H1 (cell line): ENCODE measurements around the gene MCM5. TPM values are rescaled to one million over a fixed set of nuclear protein-coding genes. Genes with fewer than 3 reads are reported as not detected.

Experiments
- CTCF ChIA-PET: fragments of 300-600 bp; sonication (Branson Sonifier 250); formaldehyde crosslinking; loops from one replicate; lab custom pipeline; 2021; ENCODE audit not compliant: partially characterized antibody; lab: Charles Lee
- POLR2A ChIA-PET: fragments of 300-600 bp; sonication (Branson Sonifier 250); formaldehyde crosslinking; loops from one replicate; lab custom pipeline; 2021; ENCODE audit warnings: inconsistent platforms; ENCODE audit not compliant: partially characterized antibody; lab: Charles Lee
- DNase-seq, 2 experiments: peaks; one replicate each; pipeline versions ENCODE4 v3.0.0 to v3.0.0-alpha.2; 2010 to 2022; ENCODE audit warnings: low spot score in 2 of 2, low read depth in 1 of 2, mixed read lengths in 1 of 2
- FAIRE-seq: peaks from 2 replicates; lab custom pipeline; 2011; peaks lifted over from hg19 to GRCh38; lab: Jason Lieb, UNC
- H2AFZ ChIP-seq: 2 replicates; pipeline ENCODE4 v1.8.1; 2012; ENCODE audit warnings: low read length, inconsistent platforms
- H2AK5ac ChIP-seq: 2 replicates; pipeline ENCODE4 v1.6.1; 2013; ENCODE audit warnings: low read depth, low read length
- H2BK120ac ChIP-seq: replicated peaks from 2 replicates; pipeline ENCODE3; 2013; ENCODE audit warnings: low read depth, low read length, inconsistent platforms
- H2BK12ac ChIP-seq: 2 replicates; pipeline ENCODE4 v1.6.1; 2013; ENCODE audit warnings: low read depth, low read length
- H2BK15ac ChIP-seq: 2 replicates; pipeline ENCODE4 v1.6.1; 2013; ENCODE audit warnings: low read length
- H2BK20ac ChIP-seq: 2 replicates; pipeline ENCODE4 v1.6.1; 2013; ENCODE audit warnings: low read length
- H2BK5ac ChIP-seq: 2 replicates; pipeline ENCODE4 v1.6.1; 2013; ENCODE audit warnings: low read depth, low read length
- H3K14ac ChIP-seq: 2 replicates; pipeline ENCODE4 v1.6.1; 2013; ENCODE audit warnings: inconsistent platforms; ENCODE audit not compliant: insufficient read length
- H3K18ac ChIP-seq: 2 replicates; pipeline ENCODE4 v1.6.1; 2013; ENCODE audit warnings: low read length; ENCODE audit errors: extremely low read depth
- H3K23ac ChIP-seq: 2 replicates; pipeline ENCODE4 v1.6.1; 2013; ENCODE audit warnings: inconsistent platforms; ENCODE audit not compliant: insufficient read length
- H3K23me2 ChIP-seq: 2 replicates; pipeline ENCODE4 v1.6.1; 2013; ENCODE audit warnings: low read depth, low read length
- H3K27ac ChIP-seq: 2 replicates; pipeline ENCODE4 v1.6.1; 2011; ENCODE audit warnings: low read depth, low read length, inconsistent platforms
- H3K27me3 ChIP-seq, 4 experiments: replicated peaks in 1 of 4; 1 replicate in 1 of 4; 2 replicates in 3 of 4; pipeline versions ENCODE4 v1.6.1 to v1.8.1; 2011 to 2013; ENCODE audit warnings: low read length in 3 of 4, mild to moderate bottlenecking in 3 of 4, inconsistent platforms in 2 of 4, mixed read lengths in 2 of 4, moderate library complexity in 1 of 4; ENCODE audit not compliant: control insufficient read depth in 3 of 4, insufficient read depth in 3 of 4; ENCODE audit errors: extremely low read depth in 1 of 4
- H3K36me3 ChIP-seq, 4 experiments: 2 replicates each; pipeline versions ENCODE4 v1.6.1 to v1.8.1; 2011 to 2013; ENCODE audit warnings: mild to moderate bottlenecking in 4 of 4, low read length in 3 of 4, moderate library complexity in 2 of 4, control low read depth in 1 of 4, inconsistent platforms in 1 of 4; ENCODE audit not compliant: insufficient read depth in 4 of 4, control insufficient read depth in 2 of 4
- H3K4ac ChIP-seq: replicated peaks from 2 replicates; pipeline ENCODE3; 2013; ENCODE audit warnings: low read length, low read depth, mixed read lengths, inconsistent platforms; ENCODE audit not compliant: insufficient read length
- H3K4me1 ChIP-seq, 4 experiments: replicated peaks in 1 of 4; 1 replicate in 1 of 4; 2 replicates in 3 of 4; pipeline versions ENCODE4 v1.6.1 to v1.8.1; 2011 to 2013; ENCODE audit warnings: low read length in 3 of 4, inconsistent platforms in 2 of 4, mixed read lengths in 1 of 4; ENCODE audit not compliant: insufficient read depth in 4 of 4, control insufficient read depth in 3 of 4
- H3K4me2 ChIP-seq, 2 experiments: 2 replicates each; pipeline versions ENCODE4 v1.6.1 to v1.8.1; 2011 to 2013; ENCODE audit warnings: low read depth in 2 of 2, low read length in 2 of 2, control low read depth in 1 of 2, inconsistent platforms in 1 of 2, mild to moderate bottlenecking in 1 of 2; ENCODE audit not compliant: insufficient read depth in 1 of 2
- H3K4me3 ChIP-seq, 4 experiments: fragments of 200-600, 300-600 bp in 1 of 4; sonication (generic), shearing (Covaris generic), sonication (Bioruptor Twin) in 1 of 4; 2 replicates each; pipeline versions ENCODE4 v1.5.1 to v1.8.1; 2011 to 2016; ENCODE audit warnings: low read length in 4 of 4, low read depth in 3 of 4, control low read depth in 2 of 4, inconsistent platforms in 2 of 4, mild to moderate bottlenecking in 2 of 4, mixed read lengths in 1 of 4, moderate library complexity in 1 of 4; ENCODE audit not compliant: insufficient read depth in 2 of 4; ENCODE audit errors: extremely low read depth in 1 of 4
- H3K56ac ChIP-seq: replicated peaks from 2 replicates; pipeline ENCODE3; 2013; ENCODE audit warnings: low read depth, mild to moderate bottlenecking, mixed read lengths, low read length, inconsistent platforms; ENCODE audit not compliant: insufficient read length
- H3K79me1 ChIP-seq: 2 replicates; pipeline ENCODE4 v1.6.1; 2013; ENCODE audit warnings: low read depth, low read length, control low read depth
- H3K79me2 ChIP-seq, 2 experiments: 2 replicates each; pipeline versions ENCODE4 v1.6.1 to v1.8.1; 2012 to 2013; ENCODE audit warnings: low read length in 2 of 2, mild to moderate bottlenecking in 2 of 2, inconsistent platforms in 1 of 2; ENCODE audit not compliant: insufficient read depth in 2 of 2, control insufficient read depth in 1 of 2
- H3K9ac ChIP-seq, 4 experiments: replicated peaks in 1 of 4; 1 replicate in 1 of 4; 2 replicates in 3 of 4; pipeline versions ENCODE4 v1.6.1 to v1.8.1; 2011 to 2013; ENCODE audit warnings: low read depth in 3 of 4, low read length in 3 of 4, control low read depth in 2 of 4, mild to moderate bottlenecking in 2 of 4, moderate library complexity in 2 of 4, inconsistent platforms in 1 of 4; ENCODE audit errors: extremely low read depth in 1 of 4
- H3K9me3 ChIP-seq, 2 experiments: 2 replicates each; pipeline versions ENCODE4 v1.6.1 to v1.8.1; 2012 to 2013; ENCODE audit warnings: mild to moderate bottlenecking in 2 of 2, moderate library complexity in 2 of 2, control low read depth in 1 of 2, inconsistent platforms in 1 of 2, low read depth in 1 of 2, low read length in 1 of 2, mixed read lengths in 1 of 2; ENCODE audit not compliant: insufficient read depth in 2 of 2
- H4K20me1 ChIP-seq, 2 experiments: replicated peaks in 1 of 2; 2 replicates each; pipeline versions ENCODE3 to v1.8.1; 2011 to 2013; ENCODE audit warnings: inconsistent platforms in 2 of 2, low read length in 2 of 2, mild to moderate bottlenecking in 1 of 2; ENCODE audit not compliant: insufficient read depth in 2 of 2, control insufficient read depth in 1 of 2
- H4K5ac ChIP-seq: 2 replicates; pipeline ENCODE4 v1.6.1; 2013; ENCODE audit warnings: low read length, low read depth, mixed read lengths, inconsistent platforms; ENCODE audit not compliant: insufficient read length
- H4K8ac ChIP-seq: 2 replicates; pipeline ENCODE4 v1.8.0; 2013; ENCODE audit warnings: mild to moderate bottlenecking, moderate library complexity, low read length, inconsistent platforms; ENCODE audit not compliant: insufficient read depth; ENCODE audit errors: extremely low read depth
- H4K91ac ChIP-seq: replicated peaks from 2 replicates; pipeline ENCODE3; 2013; ENCODE audit warnings: low read length, mixed read lengths, inconsistent platforms; ENCODE audit not compliant: insufficient read length
- BACH1 ChIP-seq: IDR thresholded peaks from 2 replicates; pipeline ENCODE4 v1.6.1; 2012; ENCODE audit warnings: low read length, improper control_type of control experiment
- CBX8 ChIP-seq: fragments of 300-800, 300-1000 bp; sonication (generic); IDR thresholded peaks from 2 replicates; pipeline ENCODE4 v1.7.1; 2016; ENCODE audit warnings: low read depth, low read length, borderline replicate concordance
- EP300 ChIP-seq, 2 experiments: IDR thresholded peaks; 1 replicate in 1 of 2; 2 replicates in 1 of 2; pipeline ENCODE4 v1.6.1; 2011 to 2012; ENCODE audit warnings: low read depth in 2 of 2, low read length in 2 of 2, mild to moderate bottlenecking in 2 of 2, borderline replicate concordance in 1 of 2, inconsistent platforms in 1 of 2, moderate library complexity in 1 of 2
- FOSL1 ChIP-seq: IDR thresholded peaks from 2 replicates; pipeline ENCODE4 v1.6.1; 2011; ENCODE audit warnings: mild to moderate bottlenecking, low read depth, low read length, moderate library complexity; ENCODE audit not compliant: insufficient read depth
- JUN ChIP-seq: IDR thresholded peaks from 2 replicates; pipeline ENCODE4 v1.6.1; 2011; ENCODE audit warnings: low read depth, mild to moderate bottlenecking, improper control_type of control experiment, low read length
- RFX5 ChIP-seq: IDR thresholded peaks from 2 replicates; pipeline ENCODE4 v1.6.1; 2011; ENCODE audit warnings: low read depth, low read length, improper control_type of control experiment, borderline replicate concordance
- RNF2 ChIP-seq: fragments of 200-900, 300-1000 bp; sonication (generic); IDR thresholded peaks from 2 replicates; pipeline ENCODE4 v1.7.1; 2016; ENCODE audit warnings: borderline replicate concordance, low read depth, mild to moderate bottlenecking, antibody characterized with exemption, low read length; ENCODE audit not compliant: poor library complexity, severe bottlenecking; ENCODE audit errors: missing control alignments
- TAF7 ChIP-seq: optimal IDR thresholded peaks from 2 replicates; pipeline ENCODE3; 2011; ENCODE audit warnings: low read depth, mild to moderate bottlenecking, inconsistent platforms, low read length, moderate library complexity, borderline replicate concordance
- WGBS, 2 experiments: shearing (Covaris generic) in 1 of 2; methylation state at CpG; one replicate each; pipeline versions ENCODE4 v1.1.6 to v1.1.7; 2013 to 2015; ENCODE audit warnings: low lambda C conversion rate in 2 of 2, mixed read lengths in 2 of 2, inconsistent platforms in 1 of 2, low coverage in 1 of 2, missing lambda C conversion rate in 1 of 2; ENCODE audit not compliant: insufficient replicate concordance in 2 of 2, insufficient coverage in 1 of 2, insufficient read length in 1 of 2; ENCODE audit errors: extremely low coverage in 1 of 2, missing lambda C conversion rate in 1 of 2; 5-methylcytosine and 5-hydroxymethylcytosine counted together
- polyA plus RNA-seq, 7 experiments: library from polyadenylated mRNA; depleted of rRNA in 3 of 7; stranded (reverse) in 5 of 7; unstranded in 2 of 7; fragments of >200 nt in 5 of 7; fragments of 200-250 nt in 2 of 7; gene quantifications; 1 replicate in 5 of 7; 2 replicates in 1 of 7; 4 replicates in 1 of 7; pipeline versions ENCODE4 v1.2.1 to v1.2.3, GENCODE V29; 2011 to 2013; ENCODE audit warnings: missing spikeins in 2 of 7, mixed read lengths in 2 of 7
- total RNA-seq: library from RNA; stranded (reverse); fragmentation: NEBNext Ultra II Directional; extraction: Animal tissue kit (Norgen Biotek cat#: 25700); gene quantifications from 2 replicates; pipeline ENCODE4 v1.2.1, GENCODE V29; 2021
- TF ChIP-seq, protein P1 (sequence below), 3 experiments: IDR thresholded peaks; 1 replicate in 2 of 3; 2 replicates in 1 of 3; pipeline versions ENCODE4 v1.5.1 to v1.6.1; 2011; ENCODE audit warnings: low read length in 3 of 3, mild to moderate bottlenecking in 3 of 3, inconsistent platforms in 2 of 3, low read depth in 1 of 3, moderate library complexity in 1 of 3; ENCODE audit not compliant: insufficient read depth in 1 of 3; ENCODE audit errors: control extremely low read depth in 1 of 3

MCM5 gene
- total and polyA plus RNA-seq, 2 of the 8 experiments (the other 6 are each of a cell fraction or from before 2014, with no cell fraction given) = 210 to 305 TPM

DNA sequence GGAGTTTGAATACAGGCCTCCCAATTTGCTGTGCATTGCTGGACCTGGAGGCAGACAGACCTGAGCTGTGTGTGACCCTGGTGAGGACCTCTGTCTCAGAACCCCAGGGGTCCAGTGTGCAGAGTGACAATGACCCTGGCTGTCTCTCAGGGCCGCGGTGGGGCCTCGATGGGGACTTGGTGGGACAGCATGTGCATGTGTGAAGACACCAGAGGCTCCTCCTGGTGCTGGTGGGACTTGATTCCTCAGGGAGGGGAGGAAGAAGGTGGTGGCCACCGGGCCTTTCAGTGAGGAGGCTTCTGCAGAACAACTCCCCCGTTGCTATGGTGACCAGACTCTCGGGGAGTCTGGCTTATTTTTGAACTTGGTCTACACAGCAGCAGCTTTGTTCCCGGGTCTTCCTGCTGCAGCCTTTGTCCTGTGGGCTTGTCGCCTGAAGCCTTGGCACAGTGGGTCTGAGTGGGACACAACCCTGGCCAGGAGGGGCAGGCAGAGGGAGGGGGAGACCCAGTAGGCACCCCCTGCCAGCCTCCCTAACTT, 35.3 kb downstream of the MCM5 start:
- Histone ChIP-seq H4K8ac (no peak overlapping the region), H2BK5ac (no peak overlapping the region), H3K27ac (no peak overlapping the region), H4K5ac (no peak overlapping the region), H2AK5ac (no peak overlapping the region), H3K56ac (no peak overlapping the region), H3K9ac (no peak overlapping the region), H2BK20ac (no peak overlapping the region), H2AFZ (no peak overlapping the region), H3K79me1 (no peaks in the 10 kb centered on the region; the same call in 1 of the 2 replicates), H3K18ac (no peak overlapping the region), H4K91ac (no peak overlapping the region), H3K4me3 (no peak overlapping the region), H3K23me2 (peaks cover 13% of the 10 kb centered on the region; the same call in 1 of the 2 replicates), H3K27me3 (no peaks in the 10 kb centered on the region), H3K23ac (no peak overlapping the region), H3K4ac (no peak overlapping the region), H3K4me2 (no peak overlapping the region), H3K14ac (no peak overlapping the region), H2BK120ac (no peak overlapping the region), H3K4me1 (peaks cover 0 to 2% (median 0%) of the 10 kb centered on the region in 4 experiments; a peak in 3 of 7 replicates), H4K20me1 (peaks cover 2 to 3% of the 10 kb centered on the region in 2 experiments), H2BK12ac (no peak overlapping the region), H3K9me3 (peaks cover 4 to 12% of the 10 kb centered on the region in 2 experiments; a peak in 3 of 4 replicates), H3K36me3 (peaks cover 10 to 37% (median 25%) of the 10 kb centered on the region in 4 experiments), H2BK15ac (no peak overlapping the region), H3K79me2 (no peaks in the 10 kb centered on the region)
- WGBS, 2 experiments = 95% methylated on average over 8 of the region's 8 CpGs; no CpG with 5 or more reads in 1 of the 2 experiments
- DNase-seq (no peak), FAIRE-seq (no peak)
- CTCF ChIA-PET = interaction anchor here (8.7 kb wide), 1 partner anchor 144 kb away, joined by 124 read pairs; no protein-coding TSS in a partner anchor
- POLR2A ChIA-PET = interaction anchor here (0.7 to 46.1 kb wide), 4 partner anchors 8 to 39 kb away, joined by 4 to 1995 read pairs (median 7); partner anchors contain the start of genes HMOX1 and MCM5
- no peak for TF ChIP-seq BACH1
- TF ChIP-seq FOSL1 = no peak
- no peak for TF ChIP-seq RNF2
- TF ChIP-seq JUN = no peak
- TF ChIP-seq RFX5 = no peak
- TF ChIP-seq TAF7 = no peak
- TF ChIP-seq, protein P1, sequence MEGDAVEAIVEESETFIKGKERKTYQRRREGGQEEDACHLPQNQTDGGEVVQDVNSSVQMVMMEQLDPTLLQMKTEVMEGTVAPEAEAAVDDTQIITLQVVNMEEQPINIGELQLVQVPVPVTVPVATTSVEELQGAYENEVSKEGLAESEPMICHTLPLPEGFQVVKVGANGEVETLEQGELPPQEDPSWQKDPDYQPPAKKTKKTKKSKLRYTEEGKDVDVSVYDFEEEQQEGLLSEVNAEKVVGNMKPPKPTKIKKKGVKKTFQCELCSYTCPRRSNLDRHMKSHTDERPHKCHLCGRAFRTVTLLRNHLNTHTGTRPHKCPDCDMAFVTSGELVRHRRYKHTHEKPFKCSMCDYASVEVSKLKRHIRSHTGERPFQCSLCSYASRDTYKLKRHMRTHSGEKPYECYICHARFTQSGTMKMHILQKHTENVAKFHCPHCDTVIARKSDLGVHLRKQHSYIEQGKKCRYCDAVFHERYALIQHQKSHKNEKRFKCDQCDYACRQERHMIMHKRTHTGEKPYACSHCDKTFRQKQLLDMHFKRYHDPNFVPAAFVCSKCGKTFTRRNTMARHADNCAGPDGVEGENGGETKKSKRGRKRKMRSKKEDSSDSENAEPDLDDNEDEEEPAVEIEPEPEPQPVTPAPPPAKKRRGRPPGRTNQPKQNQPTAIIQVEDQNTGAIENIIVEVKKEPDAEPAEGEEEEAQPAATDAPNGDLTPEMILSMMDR (IDR thresholded peaks at IDR 0.05; ENCODE audit: control extremely low read depth in 1 of 3, insufficient read depth in 1 of 3, low read depth in 1 of 3, low read length in 3 of 3) = no peak
- TF ChIP-seq CBX8 = no peak
- TF ChIP-seq EP300 (IDR thresholded peaks at IDR 0.05; ENCODE audit: borderline replicate concordance in 1 of 2, low read depth in 2 of 2, low read length in 2 of 2) = no peak
